H1 (cell line): Measurements from ENCODE around the gene CAPNS1. TPM values are rescaled to one million over a fixed set of nuclear protein-coding genes. Genes with fewer than 3 reads are reported as not detected.

Experiments used
- CTCF ChIA-PET: fragments of 300-600 bp; sonication (Branson Sonifier 250); formaldehyde crosslinking; loops from one replicate; lab custom pipeline; 2021; ENCODE audit not compliant: partially characterized antibody; lab: Charles Lee
- POLR2A ChIA-PET: fragments of 300-600 bp; sonication (Branson Sonifier 250); formaldehyde crosslinking; loops from one replicate; lab custom pipeline; 2021; ENCODE audit warnings: inconsistent platforms; ENCODE audit not compliant: partially characterized antibody; lab: Charles Lee
- DNase-seq, 2 experiments: peaks; one replicate each; pipeline versions ENCODE4 v3.0.0 to v3.0.0-alpha.2; 2010 to 2022; ENCODE audit warnings: low spot score in 2 of 2, low read depth in 1 of 2, mixed read lengths in 1 of 2
- FAIRE-seq: peaks from 2 replicates; lab custom pipeline; 2011; peaks lifted over from hg19 to GRCh38; lab: Jason Lieb, UNC
- H2AFZ ChIP-seq: 2 replicates; pipeline ENCODE4 v1.8.1; 2012; ENCODE audit warnings: low read length, inconsistent platforms
- H2AK5ac ChIP-seq: 2 replicates; pipeline ENCODE4 v1.6.1; 2013; ENCODE audit warnings: low read depth, low read length
- H2BK120ac ChIP-seq: replicated peaks from 2 replicates; pipeline ENCODE3; 2013; ENCODE audit warnings: low read depth, low read length, inconsistent platforms
- H2BK12ac ChIP-seq: 2 replicates; pipeline ENCODE4 v1.6.1; 2013; ENCODE audit warnings: low read depth, low read length
- H2BK15ac ChIP-seq: 2 replicates; pipeline ENCODE4 v1.6.1; 2013; ENCODE audit warnings: low read length
- H2BK20ac ChIP-seq: 2 replicates; pipeline ENCODE4 v1.6.1; 2013; ENCODE audit warnings: low read length
- H2BK5ac ChIP-seq: 2 replicates; pipeline ENCODE4 v1.6.1; 2013; ENCODE audit warnings: low read depth, low read length
- H3K14ac ChIP-seq: 2 replicates; pipeline ENCODE4 v1.6.1; 2013; ENCODE audit warnings: inconsistent platforms; ENCODE audit not compliant: insufficient read length
- H3K18ac ChIP-seq: 2 replicates; pipeline ENCODE4 v1.6.1; 2013; ENCODE audit warnings: low read length; ENCODE audit errors: extremely low read depth
- H3K23ac ChIP-seq: 2 replicates; pipeline ENCODE4 v1.6.1; 2013; ENCODE audit warnings: inconsistent platforms; ENCODE audit not compliant: insufficient read length
- H3K23me2 ChIP-seq: 2 replicates; pipeline ENCODE4 v1.6.1; 2013; ENCODE audit warnings: low read depth, low read length
- H3K27ac ChIP-seq: 2 replicates; pipeline ENCODE4 v1.6.1; 2011; ENCODE audit warnings: low read depth, low read length, inconsistent platforms
- H3K27me3 ChIP-seq, 4 experiments: replicated peaks in 1 of 4; 1 replicate in 1 of 4; 2 replicates in 3 of 4; pipeline versions ENCODE4 v1.6.1 to v1.8.1; 2011 to 2013; ENCODE audit warnings: low read length in 3 of 4, mild to moderate bottlenecking in 3 of 4, inconsistent platforms in 2 of 4, mixed read lengths in 2 of 4, moderate library complexity in 1 of 4; ENCODE audit not compliant: control insufficient read depth in 3 of 4, insufficient read depth in 3 of 4; ENCODE audit errors: extremely low read depth in 1 of 4
- H3K36me3 ChIP-seq, 4 experiments: 2 replicates each; pipeline versions ENCODE4 v1.6.1 to v1.8.1; 2011 to 2013; ENCODE audit warnings: mild to moderate bottlenecking in 4 of 4, low read length in 3 of 4, moderate library complexity in 2 of 4, control low read depth in 1 of 4, inconsistent platforms in 1 of 4; ENCODE audit not compliant: insufficient read depth in 4 of 4, control insufficient read depth in 2 of 4
- H3K4ac ChIP-seq: replicated peaks from 2 replicates; pipeline ENCODE3; 2013; ENCODE audit warnings: low read length, low read depth, mixed read lengths, inconsistent platforms; ENCODE audit not compliant: insufficient read length
- H3K4me1 ChIP-seq, 4 experiments: replicated peaks in 1 of 4; 1 replicate in 1 of 4; 2 replicates in 3 of 4; pipeline versions ENCODE4 v1.6.1 to v1.8.1; 2011 to 2013; ENCODE audit warnings: low read length in 3 of 4, inconsistent platforms in 2 of 4, mixed read lengths in 1 of 4; ENCODE audit not compliant: insufficient read depth in 4 of 4, control insufficient read depth in 3 of 4
- H3K4me2 ChIP-seq, 2 experiments: 2 replicates each; pipeline versions ENCODE4 v1.6.1 to v1.8.1; 2011 to 2013; ENCODE audit warnings: low read depth in 2 of 2, low read length in 2 of 2, control low read depth in 1 of 2, inconsistent platforms in 1 of 2, mild to moderate bottlenecking in 1 of 2; ENCODE audit not compliant: insufficient read depth in 1 of 2
- H3K4me3 ChIP-seq, 4 experiments: fragments of 200-600, 300-600 bp in 1 of 4; sonication (generic), shearing (Covaris generic), sonication (Bioruptor Twin) in 1 of 4; 2 replicates each; pipeline versions ENCODE4 v1.5.1 to v1.8.1; 2011 to 2016; ENCODE audit warnings: low read length in 4 of 4, low read depth in 3 of 4, control low read depth in 2 of 4, inconsistent platforms in 2 of 4, mild to moderate bottlenecking in 2 of 4, mixed read lengths in 1 of 4, moderate library complexity in 1 of 4; ENCODE audit not compliant: insufficient read depth in 2 of 4; ENCODE audit errors: extremely low read depth in 1 of 4
- H3K56ac ChIP-seq: replicated peaks from 2 replicates; pipeline ENCODE3; 2013; ENCODE audit warnings: low read depth, mild to moderate bottlenecking, mixed read lengths, low read length, inconsistent platforms; ENCODE audit not compliant: insufficient read length
- H3K79me1 ChIP-seq: 2 replicates; pipeline ENCODE4 v1.6.1; 2013; ENCODE audit warnings: low read depth, low read length, control low read depth
- H3K79me2 ChIP-seq, 2 experiments: 2 replicates each; pipeline versions ENCODE4 v1.6.1 to v1.8.1; 2012 to 2013; ENCODE audit warnings: low read length in 2 of 2, mild to moderate bottlenecking in 2 of 2, inconsistent platforms in 1 of 2; ENCODE audit not compliant: insufficient read depth in 2 of 2, control insufficient read depth in 1 of 2
- H3K9ac ChIP-seq, 4 experiments: replicated peaks in 1 of 4; 1 replicate in 1 of 4; 2 replicates in 3 of 4; pipeline versions ENCODE4 v1.6.1 to v1.8.1; 2011 to 2013; ENCODE audit warnings: low read depth in 3 of 4, low read length in 3 of 4, control low read depth in 2 of 4, mild to moderate bottlenecking in 2 of 4, moderate library complexity in 2 of 4, inconsistent platforms in 1 of 4; ENCODE audit errors: extremely low read depth in 1 of 4
- H3K9me3 ChIP-seq, 2 experiments: 2 replicates each; pipeline versions ENCODE4 v1.6.1 to v1.8.1; 2012 to 2013; ENCODE audit warnings: mild to moderate bottlenecking in 2 of 2, moderate library complexity in 2 of 2, control low read depth in 1 of 2, inconsistent platforms in 1 of 2, low read depth in 1 of 2, low read length in 1 of 2, mixed read lengths in 1 of 2; ENCODE audit not compliant: insufficient read depth in 2 of 2
- H4K20me1 ChIP-seq, 2 experiments: replicated peaks in 1 of 2; 2 replicates each; pipeline versions ENCODE3 to v1.8.1; 2011 to 2013; ENCODE audit warnings: inconsistent platforms in 2 of 2, low read length in 2 of 2, mild to moderate bottlenecking in 1 of 2; ENCODE audit not compliant: insufficient read depth in 2 of 2, control insufficient read depth in 1 of 2
- H4K5ac ChIP-seq: 2 replicates; pipeline ENCODE4 v1.6.1; 2013; ENCODE audit warnings: low read length, low read depth, mixed read lengths, inconsistent platforms; ENCODE audit not compliant: insufficient read length
- H4K8ac ChIP-seq: 2 replicates; pipeline ENCODE4 v1.8.0; 2013; ENCODE audit warnings: mild to moderate bottlenecking, moderate library complexity, low read length, inconsistent platforms; ENCODE audit not compliant: insufficient read depth; ENCODE audit errors: extremely low read depth
- H4K91ac ChIP-seq: replicated peaks from 2 replicates; pipeline ENCODE3; 2013; ENCODE audit warnings: low read length, mixed read lengths, inconsistent platforms; ENCODE audit not compliant: insufficient read length
- CREB1 ChIP-seq: IDR thresholded peaks from 2 replicates; pipeline ENCODE4 v1.6.1; 2012; ENCODE audit warnings: inconsistent platforms
- PHF8 ChIP-seq: fragments of 200-600 bp; sonication (generic); conservative IDR thresholded peaks from 2 replicates; pipeline ENCODE4 v1.7.1; 2012; ENCODE audit warnings: low read depth, mild to moderate bottlenecking, inconsistent platforms, low read length, moderate library complexity
- POLR2AphosphoS5 ChIP-seq: IDR thresholded peaks from 2 replicates; pipeline ENCODE4 v1.6.1; 2011; ENCODE audit warnings: low read depth, low read length
- RXRA ChIP-seq: IDR thresholded peaks from 2 replicates; pipeline ENCODE4 v1.6.1; 2011; ENCODE audit warnings: low read depth, mild to moderate bottlenecking, low read length, moderate library complexity; ENCODE audit not compliant: insufficient read depth
- ZNF274 ChIP-seq: IDR thresholded peaks from 2 replicates; pipeline ENCODE4 v1.7.0; 2012; ENCODE audit warnings: low read length, borderline replicate concordance; ENCODE audit errors: extremely low read depth
- WGBS, 2 experiments: shearing (Covaris generic) in 1 of 2; methylation state at CpG; one replicate each; pipeline versions ENCODE4 v1.1.6 to v1.1.7; 2013 to 2015; ENCODE audit warnings: low lambda C conversion rate in 2 of 2, mixed read lengths in 2 of 2, inconsistent platforms in 1 of 2, low coverage in 1 of 2, missing lambda C conversion rate in 1 of 2; ENCODE audit not compliant: insufficient replicate concordance in 2 of 2, insufficient coverage in 1 of 2, insufficient read length in 1 of 2; ENCODE audit errors: extremely low coverage in 1 of 2, missing lambda C conversion rate in 1 of 2; 5-methylcytosine and 5-hydroxymethylcytosine counted together
- polyA plus RNA-seq, 7 experiments: library from polyadenylated mRNA; depleted of rRNA in 3 of 7; stranded (reverse) in 5 of 7; unstranded in 2 of 7; fragments of >200 nt in 5 of 7; fragments of 200-250 nt in 2 of 7; gene quantifications; 1 replicate in 5 of 7; 2 replicates in 1 of 7; 4 replicates in 1 of 7; pipeline versions ENCODE4 v1.2.1 to v1.2.3, GENCODE V29; 2011 to 2013; ENCODE audit warnings: missing spikeins in 2 of 7, mixed read lengths in 2 of 7
- total RNA-seq: library from RNA; stranded (reverse); fragmentation: NEBNext Ultra II Directional; extraction: Animal tissue kit (Norgen Biotek cat#: 25700); gene quantifications from 2 replicates; pipeline ENCODE4 v1.2.1, GENCODE V29; 2021
- TF ChIP-seq, protein P1 (sequence below): IDR thresholded peaks from 2 replicates; pipeline ENCODE4 v1.6.1; 2012; ENCODE audit warnings: low read length, inconsistent platforms
- TF ChIP-seq, protein P2 (sequence below): IDR thresholded peaks from 2 replicates; pipeline ENCODE4 v1.6.1; 2011; ENCODE audit warnings: low read depth, mild to moderate bottlenecking, low read length; ENCODE audit not compliant: insufficient read depth
- TF ChIP-seq, protein P3 (sequence below): IDR thresholded peaks from 2 replicates; pipeline ENCODE4 v1.6.1; 2012; ENCODE audit warnings: inconsistent platforms

CAPNS1 gene
- total and polyA plus RNA-seq, 2 of the 8 experiments (the other 6 are each of a cell fraction or from before 2014, with no cell fraction given): 382 to 438 TPM

- Histone ChIP-seq H3K36me3 (peaks cover 12 to 32% (median 27%) of the 10 kb centered on the region in 4 experiments; a peak in 7 of 8 replicates), H3K4me2 (no peak overlapping the region), H2AFZ (no peak overlapping the region), H2BK120ac (no peak overlapping the region), H3K14ac (no peak overlapping the region), H3K18ac (no peak overlapping the region), H2BK15ac (no peak overlapping the region), H3K79me2 (no peaks in the 10 kb centered on the region), H4K5ac (no peak overlapping the region), H4K20me1 (peaks cover 0 to 5% of the 10 kb centered on the region in 2 experiments), H3K23ac (no peak overlapping the region), H2BK20ac (no peak overlapping the region), H3K9ac (no peak overlapping the region), H3K27ac (no peak overlapping the region), H3K4me1 (peaks cover 8 to 18% (median 12%) of the 10 kb centered on the region in 4 experiments), H3K4ac (no peak overlapping the region), H3K4me3 (no peak overlapping the region), H3K27me3 (no peaks in the 10 kb centered on the region), H4K8ac (no peak overlapping the region), H3K9me3 (no peaks in the 10 kb centered on the region), H3K56ac (no peak overlapping the region), H2BK5ac (no peak overlapping the region), H3K79me1 (no peaks in the 10 kb centered on the region; the same call in 1 of the 2 replicates), H3K23me2 (no peaks in the 10 kb centered on the region), H4K91ac (no peak overlapping the region), H2AK5ac (no peak overlapping the region), H2BK12ac (no peak overlapping the region)
- FAIRE-seq: no peak
- ChIA-PET POLR2A (interaction anchor here (1.3 kb wide), 1 partner anchor 43 kb away, joined by 3 read pairs; no protein-coding TSS in a partner anchor), CTCF (interaction anchor here (0.5 to 1.4 kb wide), 3 partner anchors 22 to 48 kb away, joined by 3 read pairs; no protein-coding TSS in a partner anchor)
- TF ChIP-seq, protein P1, sequence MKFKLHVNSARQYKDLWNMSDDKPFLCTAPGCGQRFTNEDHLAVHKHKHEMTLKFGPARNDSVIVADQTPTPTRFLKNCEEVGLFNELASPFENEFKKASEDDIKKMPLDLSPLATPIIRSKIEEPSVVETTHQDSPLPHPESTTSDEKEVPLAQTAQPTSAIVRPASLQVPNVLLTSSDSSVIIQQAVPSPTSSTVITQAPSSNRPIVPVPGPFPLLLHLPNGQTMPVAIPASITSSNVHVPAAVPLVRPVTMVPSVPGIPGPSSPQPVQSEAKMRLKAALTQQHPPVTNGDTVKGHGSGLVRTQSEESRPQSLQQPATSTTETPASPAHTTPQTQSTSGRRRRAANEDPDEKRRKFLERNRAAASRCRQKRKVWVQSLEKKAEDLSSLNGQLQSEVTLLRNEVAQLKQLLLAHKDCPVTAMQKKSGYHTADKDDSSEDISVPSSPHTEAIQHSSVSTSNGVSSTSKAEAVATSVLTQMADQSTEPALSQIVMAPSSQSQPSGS: no peak
- TF ChIP-seq CREB1 (no peak), POLR2AphosphoS5 (no peak), RXRA (no peak), PHF8 (no peak), ZNF274 (no peak)
- TF ChIP-seq, protein P2, sequence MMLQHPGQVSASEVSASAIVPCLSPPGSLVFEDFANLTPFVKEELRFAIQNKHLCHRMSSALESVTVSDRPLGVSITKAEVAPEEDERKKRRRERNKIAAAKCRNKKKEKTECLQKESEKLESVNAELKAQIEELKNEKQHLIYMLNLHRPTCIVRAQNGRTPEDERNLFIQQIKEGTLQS: no peak
- TF ChIP-seq, protein P3, sequence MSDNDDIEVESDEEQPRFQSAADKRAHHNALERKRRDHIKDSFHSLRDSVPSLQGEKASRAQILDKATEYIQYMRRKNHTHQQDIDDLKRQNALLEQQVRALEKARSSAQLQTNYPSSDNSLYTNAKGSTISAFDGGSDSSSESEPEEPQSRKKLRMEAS: no peak
- 93% methylated on average over 5 of the region's 5 CpGs; no CpG with 5 or more reads in 1 of the 2 experiments for WGBS, 2 experiments
- no peak for DNase-seq
Measured at GRCh38 chr19:36106991-36107390, 32.9 kb upstream of the CAPNS1 start.
